ENCODE results near the gene MANBA.

DNA sequence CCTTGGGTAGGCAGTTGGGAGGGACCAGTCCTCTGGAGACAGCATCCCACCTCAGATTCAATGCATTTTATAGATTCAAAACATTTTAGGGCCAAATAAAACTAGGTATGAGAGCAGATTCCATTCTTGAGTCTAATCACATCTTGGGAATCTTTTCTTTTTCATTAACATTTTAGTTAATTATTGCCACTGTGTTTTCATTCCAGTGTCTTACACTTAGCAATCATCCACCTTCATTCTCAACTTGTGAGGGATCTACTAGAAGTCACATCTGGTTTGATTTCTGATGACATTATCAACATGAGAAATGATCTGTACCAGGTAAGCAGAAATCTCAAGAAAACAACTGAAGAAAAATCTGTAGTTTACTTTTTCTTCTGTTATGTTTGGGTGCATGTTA is 160.1 kb downstream of the MANBA start:
- TF ChIP-seq POLR2A (IDR thresholded peaks at IDR 0.05), result no peak
- TF ChIP-seq, protein P1, sequence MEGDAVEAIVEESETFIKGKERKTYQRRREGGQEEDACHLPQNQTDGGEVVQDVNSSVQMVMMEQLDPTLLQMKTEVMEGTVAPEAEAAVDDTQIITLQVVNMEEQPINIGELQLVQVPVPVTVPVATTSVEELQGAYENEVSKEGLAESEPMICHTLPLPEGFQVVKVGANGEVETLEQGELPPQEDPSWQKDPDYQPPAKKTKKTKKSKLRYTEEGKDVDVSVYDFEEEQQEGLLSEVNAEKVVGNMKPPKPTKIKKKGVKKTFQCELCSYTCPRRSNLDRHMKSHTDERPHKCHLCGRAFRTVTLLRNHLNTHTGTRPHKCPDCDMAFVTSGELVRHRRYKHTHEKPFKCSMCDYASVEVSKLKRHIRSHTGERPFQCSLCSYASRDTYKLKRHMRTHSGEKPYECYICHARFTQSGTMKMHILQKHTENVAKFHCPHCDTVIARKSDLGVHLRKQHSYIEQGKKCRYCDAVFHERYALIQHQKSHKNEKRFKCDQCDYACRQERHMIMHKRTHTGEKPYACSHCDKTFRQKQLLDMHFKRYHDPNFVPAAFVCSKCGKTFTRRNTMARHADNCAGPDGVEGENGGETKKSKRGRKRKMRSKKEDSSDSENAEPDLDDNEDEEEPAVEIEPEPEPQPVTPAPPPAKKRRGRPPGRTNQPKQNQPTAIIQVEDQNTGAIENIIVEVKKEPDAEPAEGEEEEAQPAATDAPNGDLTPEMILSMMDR (IDR thresholded peaks at IDR 0.05), result no peak
